Activated naive CD8-positive, alpha-beta T cell (primary cell): ENCODE results near the gene MPHOSPH6.
"Not testable (repeated sequence)": the region's sequence is repeated elsewhere in the genome, so short reads cannot be mapped to it uniquely, and the experiment has no call there.

Experiments
- H3K27ac Mint-ChIP-seq: one replicate; pipeline ENCODE4 v1.8.0; 2021; ENCODE audit warnings: mixed read lengths
- H3K27me3 Mint-ChIP-seq: one replicate; pipeline ENCODE4 v1.8.0; 2021; ENCODE audit warnings: mixed read lengths
- H3K36me3 Mint-ChIP-seq: one replicate; pipeline ENCODE4 v1.8.0; 2021; ENCODE audit warnings: mixed read lengths
- H3K4me1 Mint-ChIP-seq: one replicate; pipeline ENCODE4 v1.8.0; 2021; ENCODE audit warnings: low read depth, mixed read lengths
- H3K4me3 Mint-ChIP-seq: one replicate; pipeline ENCODE4 v1.8.0; 2021; ENCODE audit warnings: mild to moderate bottlenecking, mixed read lengths
- H3K9me3 Mint-ChIP-seq: one replicate; pipeline ENCODE4 v1.8.0; 2021; ENCODE audit warnings: low read depth, mixed read lengths

Gene MPHOSPH6

DNA sequence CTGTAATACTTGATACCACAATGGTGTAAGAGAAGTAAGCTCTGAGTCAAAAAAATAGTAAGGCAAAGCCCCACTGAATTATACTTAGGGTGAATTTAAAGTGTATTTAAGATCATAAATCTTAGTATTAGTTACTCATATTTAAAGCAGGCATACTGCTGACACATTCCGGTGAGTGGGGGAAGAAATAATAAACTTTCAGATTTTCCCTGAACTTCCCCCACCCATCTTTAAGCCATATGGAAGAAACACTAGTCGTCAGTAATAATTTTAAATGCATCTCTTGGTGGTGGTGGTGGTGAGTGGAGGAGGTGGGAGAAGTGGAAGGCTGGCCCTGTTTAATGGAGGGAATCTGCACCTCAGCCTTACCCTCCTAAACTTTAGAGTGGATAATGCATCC lies 20.5 kb downstream of the MPHOSPH6 start:
- Mint-ChIP-seq H3K9me3 (no peaks in the 10 kb centered on the region), H3K4me3 (no peak overlapping the region), H3K4me1 (no peaks in the 10 kb centered on the region), H3K27me3 (no peaks in the 10 kb centered on the region), H3K36me3 (peaks cover 4% of the 10 kb centered on the region), H3K27ac (no peak overlapping the region)

DNA sequence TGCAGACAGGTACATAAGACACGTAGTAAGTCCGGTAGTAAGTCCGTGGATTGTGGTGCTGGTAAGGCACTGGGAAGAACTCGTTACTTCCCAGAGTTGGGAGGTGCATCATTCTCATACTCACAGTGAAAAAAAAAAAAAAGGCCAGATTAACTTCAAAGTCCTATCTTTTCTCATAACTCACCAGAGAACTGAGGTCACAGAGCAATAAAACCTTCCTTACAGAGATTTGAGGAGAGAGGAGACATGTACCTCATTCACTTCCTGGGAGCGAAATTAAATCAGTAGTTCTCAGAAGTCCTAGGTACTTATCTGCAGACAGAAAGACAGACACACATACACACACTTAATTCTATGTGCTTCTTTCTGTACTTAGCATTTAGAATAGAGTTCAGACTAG lies 22.5 kb downstream of the MPHOSPH6 start:
- no peak overlapping the region for H3K27ac Mint-ChIP-seq
- peaks cover 6% of the 10 kb centered on the region for H3K36me3 Mint-ChIP-seq
- H3K4me3 Mint-ChIP-seq: no peak overlapping the region
- no peaks in the 10 kb centered on the region for H3K9me3 Mint-ChIP-seq
- H3K4me1 Mint-ChIP-seq: no peaks in the 10 kb centered on the region
- H3K27me3 Mint-ChIP-seq: no peaks in the 10 kb centered on the region

DNA sequence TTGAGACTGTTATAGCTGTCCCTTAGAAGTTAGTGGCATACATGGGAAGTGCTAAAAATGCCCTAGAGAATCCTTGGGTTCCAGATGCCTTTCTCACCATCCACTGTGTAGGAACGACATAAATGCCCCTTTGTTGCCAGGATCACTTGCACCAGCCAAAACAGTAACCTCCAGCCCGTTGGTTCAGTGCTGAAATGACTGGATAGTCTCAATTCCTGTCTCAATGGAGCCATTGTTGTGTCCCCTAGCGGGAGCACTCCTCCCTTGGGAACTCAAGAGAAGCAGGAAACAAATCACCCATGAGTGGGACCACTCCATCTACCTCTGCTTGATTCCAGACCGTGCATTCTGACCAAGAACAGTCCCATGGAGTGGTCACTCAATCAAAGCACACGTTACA lies 23.1 kb downstream of the MPHOSPH6 start:
- no peaks in the 10 kb centered on the region for H3K9me3 Mint-ChIP-seq
- H3K4me3 Mint-ChIP-seq: no peak overlapping the region
- H3K36me3 Mint-ChIP-seq: peaks cover 6% of the 10 kb centered on the region
- H3K4me1 Mint-ChIP-seq: no peaks in the 10 kb centered on the region
- no peaks in the 10 kb centered on the region for H3K27me3 Mint-ChIP-seq
- no peak overlapping the region for H3K27ac Mint-ChIP-seq

DNA sequence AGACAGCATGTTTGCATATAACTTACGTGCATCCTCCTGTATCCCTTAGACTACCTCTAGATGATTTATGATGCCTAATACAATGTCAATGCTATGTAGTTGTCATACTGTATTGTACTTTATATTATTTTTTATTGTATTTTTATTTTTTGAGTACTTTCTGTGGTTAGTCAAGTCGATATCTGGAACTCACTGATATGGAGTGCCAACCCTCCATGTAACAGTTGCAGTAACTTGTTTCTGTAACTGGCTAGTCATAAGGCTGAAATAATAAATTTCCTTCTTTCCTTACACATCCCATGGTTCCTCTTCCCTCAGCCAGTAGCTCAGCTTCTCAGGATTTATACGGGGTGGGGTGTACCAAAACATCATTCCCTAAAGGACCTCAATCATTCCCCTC lies 23.5 kb downstream of the MPHOSPH6 start:
- H3K27ac Mint-ChIP-seq: no peak overlapping the region
- no peak overlapping the region for H3K4me3 Mint-ChIP-seq
- no peaks in the 10 kb centered on the region for H3K27me3 Mint-ChIP-seq
- no peaks in the 10 kb centered on the region for H3K4me1 Mint-ChIP-seq
- peaks cover 6% of the 10 kb centered on the region for H3K36me3 Mint-ChIP-seq
- no peaks in the 10 kb centered on the region for H3K9me3 Mint-ChIP-seq

DNA sequence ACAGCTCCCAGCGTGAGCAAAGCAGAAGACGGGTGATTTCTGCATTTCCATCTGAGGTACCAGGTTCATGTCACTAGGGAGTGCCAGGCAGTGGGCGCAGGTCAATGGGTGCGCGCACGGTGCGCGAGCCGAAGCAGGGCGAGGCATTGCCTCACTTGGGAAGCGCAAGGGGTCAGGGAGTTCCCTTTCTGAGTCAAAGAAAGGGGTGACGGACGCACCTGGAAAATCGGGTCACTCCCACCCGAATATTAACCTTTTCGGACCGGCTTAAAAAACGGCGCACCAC lies 30.8 kb downstream of the MPHOSPH6 start:
- not testable (repeated sequence) for H3K4me3 Mint-ChIP-seq, H3K27ac Mint-ChIP-seq, H3K9me3 Mint-ChIP-seq, H3K4me1 Mint-ChIP-seq, H3K27me3 Mint-ChIP-seq
- peaks cover 14% of the 10 kb centered on the region for H3K36me3 Mint-ChIP-seq

DNA sequence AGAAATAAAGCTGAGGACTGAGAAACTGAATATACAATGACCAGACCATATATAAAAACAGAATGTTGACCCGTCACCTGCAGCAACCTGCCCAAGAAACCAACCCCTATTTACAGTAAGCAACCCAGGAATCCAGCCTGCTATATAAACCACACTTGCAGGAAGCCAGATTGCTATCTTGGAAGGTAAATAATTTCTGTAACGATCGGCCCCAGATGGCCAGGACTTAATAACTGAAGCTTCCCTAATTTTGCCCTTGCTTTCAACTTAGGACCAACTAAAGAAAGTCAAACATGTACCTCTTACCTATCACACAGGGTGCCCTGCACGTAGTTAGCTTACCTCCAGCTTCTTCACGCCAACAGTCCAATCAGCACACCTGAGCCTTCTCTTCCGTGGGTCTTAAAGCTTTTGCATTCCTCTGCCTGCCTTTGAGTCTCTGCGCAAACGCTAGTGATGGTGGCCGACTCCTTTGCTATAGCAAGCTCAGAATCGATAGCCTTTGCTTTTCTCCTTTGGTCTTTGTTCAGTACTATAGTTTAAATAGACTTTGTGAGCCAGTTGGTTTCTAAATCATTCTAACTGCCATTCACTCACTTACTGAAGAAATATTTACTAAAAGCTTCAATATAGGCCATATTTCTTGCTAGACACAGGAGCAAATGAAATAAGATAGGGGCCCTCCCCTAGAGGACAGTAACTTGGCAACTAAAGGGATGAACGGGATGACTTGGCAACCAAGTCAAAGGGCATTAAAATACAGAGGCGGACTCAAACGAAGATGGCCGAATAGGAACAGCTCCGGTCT lies 31.3 kb downstream of the MPHOSPH6 start:
- no peak overlapping the region for H3K4me3 Mint-ChIP-seq
- no peak overlapping the region for H3K27ac Mint-ChIP-seq
- H3K36me3 Mint-ChIP-seq: peaks cover 14% of the 10 kb centered on the region
- H3K4me1 Mint-ChIP-seq: peaks cover 15% of the 10 kb centered on the region
- H3K9me3 Mint-ChIP-seq: no peaks in the 10 kb centered on the region
- no peaks in the 10 kb centered on the region for H3K27me3 Mint-ChIP-seq

DNA sequence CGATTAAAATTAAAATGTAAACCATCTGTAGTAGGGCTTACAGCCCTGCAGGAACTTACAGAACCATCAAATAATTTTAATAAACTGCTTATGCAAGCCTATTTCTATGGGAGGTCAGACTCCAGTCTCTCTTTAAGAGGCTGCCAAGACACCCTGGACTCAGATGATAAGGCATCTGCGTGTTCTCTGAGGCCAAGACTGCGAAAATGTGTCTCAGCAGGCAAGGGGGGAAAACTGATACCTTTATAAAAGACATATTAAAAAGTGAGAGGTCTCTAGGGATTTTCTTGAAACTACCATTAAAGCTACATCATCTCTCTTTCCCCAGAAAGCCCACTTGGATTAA lies 32.2 kb downstream of the MPHOSPH6 start:
- Mint-ChIP-seq H3K9me3 (no peaks in the 10 kb centered on the region), H3K4me3 (no peak overlapping the region), H3K27ac (no peak overlapping the region), H3K4me1 (peaks cover 18% of the 10 kb centered on the region), H3K36me3 (peaks cover 11% of the 10 kb centered on the region), H3K27me3 (no peaks in the 10 kb centered on the region)

- H3K27ac Mint-ChIP-seq: no peak overlapping the region
- H3K9me3 Mint-ChIP-seq: no peaks in the 10 kb centered on the region
- H3K27me3 Mint-ChIP-seq: no peaks in the 10 kb centered on the region
These were observed 32.8 kb downstream of the MPHOSPH6 start for GRCh38 chr16:82136956-82137821.

DNA sequence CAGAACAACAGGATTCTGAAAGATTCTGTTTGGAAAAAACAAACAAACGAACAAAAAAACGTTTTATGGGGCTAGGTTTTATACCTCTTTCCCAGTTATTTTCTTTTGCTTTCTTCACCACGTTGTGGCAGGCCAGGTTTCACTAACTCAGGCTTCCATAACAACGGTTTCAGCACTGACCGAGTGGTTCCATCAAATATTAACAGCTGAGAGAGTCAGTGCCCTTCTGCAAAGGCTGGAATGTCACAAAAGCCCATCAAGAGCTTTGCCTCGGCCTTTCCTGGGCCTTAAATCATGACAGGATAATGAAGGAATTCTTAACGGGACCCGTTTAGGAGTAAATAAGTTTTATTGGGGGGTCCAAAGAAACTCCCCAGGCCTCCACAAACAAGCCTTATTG lies 34.2 kb downstream of the MPHOSPH6 start:
- H3K4me3 Mint-ChIP-seq: no peak overlapping the region
- peaks cover 18% of the 10 kb centered on the region for H3K4me1 Mint-ChIP-seq
- H3K27me3 Mint-ChIP-seq: no peaks in the 10 kb centered on the region
- no peaks in the 10 kb centered on the region for H3K9me3 Mint-ChIP-seq
- peaks cover 11% of the 10 kb centered on the region for H3K36me3 Mint-ChIP-seq
- no peak overlapping the region for H3K27ac Mint-ChIP-seq

More at GRCh38 chr16:82136956-82137821, 32.8 kb downstream of the MPHOSPH6 start:
- Mint-ChIP-seq H3K4me3 (no peak overlapping the region), H3K4me1 (peaks cover 18% of the 10 kb centered on the region), H3K36me3 (peaks cover 11% of the 10 kb centered on the region)

GRCh38 chr16:82134846-82135245 lies 35.2 kb downstream of the MPHOSPH6 start:
- Mint-ChIP-seq H3K27me3 (no peaks in the 10 kb centered on the region), H3K36me3 (peaks cover 11% of the 10 kb centered on the region), H3K27ac (no peak overlapping the region), H3K9me3 (no peaks in the 10 kb centered on the region), H3K4me1 (peaks cover 18% of the 10 kb centered on the region), H3K4me3 (no peak overlapping the region)

DNA sequence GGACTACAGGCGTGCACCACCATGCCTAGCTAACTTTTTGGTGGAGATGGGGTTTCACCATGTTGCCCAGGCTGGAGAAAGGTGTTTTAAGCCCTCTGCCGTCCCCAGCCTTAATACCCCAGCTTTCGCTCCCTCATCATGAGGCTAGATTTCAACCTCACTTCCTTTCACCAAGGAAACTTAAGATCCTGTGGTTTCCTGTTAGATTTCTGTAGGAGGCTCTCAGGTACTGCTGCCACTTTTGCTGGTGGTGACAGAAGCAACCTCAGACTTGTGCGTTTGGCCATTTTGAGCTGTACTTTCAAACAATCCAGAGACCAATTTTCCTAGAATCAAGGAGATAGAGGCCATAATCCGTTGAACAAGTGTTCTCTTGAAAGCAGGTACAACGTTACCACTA lies 36.2 kb downstream of the MPHOSPH6 start:
- peaks cover 18% of the 10 kb centered on the region for H3K4me1 Mint-ChIP-seq
- no peaks in the 10 kb centered on the region for H3K9me3 Mint-ChIP-seq
- no peak overlapping the region for H3K27ac Mint-ChIP-seq
- no peaks in the 10 kb centered on the region for H3K27me3 Mint-ChIP-seq
- peaks cover 10% of the 10 kb centered on the region for H3K36me3 Mint-ChIP-seq
- H3K4me3 Mint-ChIP-seq: no peak overlapping the region

DNA sequence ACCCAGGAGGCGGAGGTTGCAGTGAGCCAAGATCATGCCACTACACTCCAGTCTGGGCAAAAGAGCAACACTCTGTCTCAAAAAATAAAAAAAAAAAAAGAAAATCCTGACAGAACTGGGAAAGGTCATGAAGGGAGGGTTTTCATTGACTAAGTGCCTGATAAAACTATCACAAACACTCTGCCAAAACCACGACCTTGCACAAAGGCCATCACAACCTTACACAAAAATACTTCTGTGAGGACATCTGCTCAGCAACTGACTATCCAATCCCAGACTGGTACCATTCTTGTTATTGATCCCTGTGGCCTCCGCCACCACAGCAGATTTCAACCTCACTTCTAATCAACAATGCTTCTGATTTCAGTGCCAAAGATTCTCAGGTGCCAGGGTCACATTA lies 40.1 kb downstream of the MPHOSPH6 start:
- peaks cover 2% of the 10 kb centered on the region for H3K27me3 Mint-ChIP-seq
- H3K36me3 Mint-ChIP-seq: peaks cover 2% of the 10 kb centered on the region
- H3K9me3 Mint-ChIP-seq: no peaks in the 10 kb centered on the region
- H3K4me3 Mint-ChIP-seq: no peak overlapping the region
- peaks cover 15% of the 10 kb centered on the region for H3K4me1 Mint-ChIP-seq
- H3K27ac Mint-ChIP-seq: no peak overlapping the region

GRCh38 chr16:82124651-82125050 lies 45.4 kb downstream of the MPHOSPH6 start:
- H3K4me3 Mint-ChIP-seq: no peak overlapping the region
- no peaks in the 10 kb centered on the region for H3K4me1 Mint-ChIP-seq
- H3K27me3 Mint-ChIP-seq: peaks cover 2% of the 10 kb centered on the region
- H3K27ac Mint-ChIP-seq: no peak overlapping the region
- H3K36me3 Mint-ChIP-seq: peaks cover 2% of the 10 kb centered on the region
- no peaks in the 10 kb centered on the region for H3K9me3 Mint-ChIP-seq

GRCh38 chr16:82119405-82119804 lies 50.6 kb downstream of the MPHOSPH6 start:
- no peaks in the 10 kb centered on the region for H3K4me1 Mint-ChIP-seq
- H3K27ac Mint-ChIP-seq: no peak overlapping the region
- no peaks in the 10 kb centered on the region for H3K27me3 Mint-ChIP-seq
- no peaks in the 10 kb centered on the region for H3K36me3 Mint-ChIP-seq
- no peak overlapping the region for H3K4me3 Mint-ChIP-seq
- H3K9me3 Mint-ChIP-seq: no peaks in the 10 kb centered on the region

- Mint-ChIP-seq H3K4me3 (no peak overlapping the region), H3K36me3 (no peaks in the 10 kb centered on the region), H3K9me3 (no peaks in the 10 kb centered on the region), H3K27me3 (no peaks in the 10 kb centered on the region), H3K27ac (no peak overlapping the region), H3K4me1 (no peaks in the 10 kb centered on the region)
These were observed 51.3 kb downstream of the MPHOSPH6 start for GRCh38 chr16:82118749-82119148.

- Mint-ChIP-seq H3K4me3 (no peak overlapping the region), H3K4me1 (no peaks in the 10 kb centered on the region), H3K36me3 (no peaks in the 10 kb centered on the region), H3K9me3 (no peaks in the 10 kb centered on the region), H3K27ac (no peak overlapping the region), H3K27me3 (no peaks in the 10 kb centered on the region)
These were observed 53.5 kb downstream of the MPHOSPH6 start for GRCh38 chr16:82116535-82116934.
